Keratinocyte (primary cell): ENCODE measurements around the gene TRIM8. TPM values are rescaled to one million over a fixed set of nuclear protein-coding genes. Genes with fewer than 3 reads are reported as not detected.

ENCODE experiments used
- DNase-seq: peaks from one replicate; pipeline ENCODE4 v3.0.0-alpha.2; 2011; ENCODE audit warnings: low read depth, missing footprints, low spot score
- FAIRE-seq: peaks from 2 replicates; lab custom pipeline; 2011; peaks lifted over from hg19 to GRCh38; lab: Jason Lieb, UNC
- H2AFZ ChIP-seq: 2 replicates; pipeline ENCODE4 v1.6.0; 2012; ENCODE audit warnings: low read length, control low read depth, inconsistent platforms; ENCODE audit not compliant: control insufficient read depth
- H3K27ac ChIP-seq: 2 replicates; pipeline ENCODE4 v1.5.1; 2011; ENCODE audit warnings: low read length; ENCODE audit not compliant: control insufficient read depth, insufficient read depth
- H3K27me3 ChIP-seq: 3 replicates; pipeline ENCODE4 v1.6.0; 2011; ENCODE audit warnings: low read length; ENCODE audit not compliant: control insufficient read depth, insufficient read depth; ENCODE audit errors: extremely low read depth
- H3K36me3 ChIP-seq, 2 experiments: 2 replicates in 1 of 2; 3 replicates in 1 of 2; pipeline ENCODE4 v1.5.1; 2011; ENCODE audit warnings: low read length in 2 of 2, mild to moderate bottlenecking in 1 of 2; ENCODE audit not compliant: control insufficient read depth in 2 of 2, insufficient read depth in 2 of 2; ENCODE audit errors: extremely low read depth in 1 of 2
- H3K4me1 ChIP-seq: 3 replicates; pipeline ENCODE4 v1.5.1; 2011; ENCODE audit warnings: low read length; ENCODE audit not compliant: control insufficient read depth, insufficient read depth; ENCODE audit errors: extremely low read depth
- H3K4me2 ChIP-seq: 3 replicates; pipeline ENCODE4 v1.6.0; 2011; ENCODE audit warnings: low read depth, low read length; ENCODE audit not compliant: control insufficient read depth, insufficient read depth; ENCODE audit errors: extremely low read depth
- H3K4me3 ChIP-seq, 3 experiments: fragments of 200-600 bp in 1 of 3; sonication (generic) in 1 of 3; 2 replicates in 2 of 3; 3 replicates in 1 of 3; pipeline ENCODE4 v1.5.1; 2011 to 2016; ENCODE audit warnings: low read length in 3 of 3, mild to moderate bottlenecking in 3 of 3, control low read depth in 2 of 3, inconsistent platforms in 1 of 3, low read depth in 1 of 3, mixed read lengths in 1 of 3, mixed run types in 1 of 3, moderate library complexity in 1 of 3; ENCODE audit not compliant: control insufficient read depth in 2 of 3, insufficient read depth in 2 of 3; ENCODE audit errors: extremely low read depth in 1 of 3
- H3K79me2 ChIP-seq: 2 replicates; pipeline ENCODE4 v1.6.0; 2012; ENCODE audit warnings: low read length; ENCODE audit not compliant: control insufficient read depth, insufficient read depth
- H3K9ac ChIP-seq: 3 replicates; pipeline ENCODE4 v1.6.0; 2011; ENCODE audit warnings: low read length; ENCODE audit not compliant: control insufficient read depth, insufficient read depth; ENCODE audit errors: extremely low read depth
- H3K9me1 ChIP-seq: 3 replicates; pipeline ENCODE4 v1.6.0; 2011; ENCODE audit warnings: low read length; ENCODE audit not compliant: control insufficient read depth, insufficient read depth; ENCODE audit errors: extremely low read depth
- H3K9me3 ChIP-seq: 2 replicates; pipeline ENCODE4 v1.5.1; 2012; ENCODE audit warnings: low read depth, low read length; ENCODE audit not compliant: control insufficient read depth
- H4K20me1 ChIP-seq: 3 replicates; pipeline ENCODE4 v1.6.0; 2011; ENCODE audit warnings: low read length; ENCODE audit not compliant: control insufficient read depth, insufficient read depth; ENCODE audit errors: extremely low read depth
- EZH2 ChIP-seq: IDR thresholded peaks from one replicate; pipeline ENCODE4 v1.6.1; 2012; ENCODE audit warnings: inconsistent platforms, mild to moderate bottlenecking, low read length, moderate library complexity
- dilution Hi-C: fragments of 300-500 bp; cut with MboI; formaldehyde crosslinking; loops from one replicate; pipeline ENCODE4 v1.7.0; 2020; ENCODE audit warnings: low sequenced_read_pairs; ENCODE audit not compliant: extremely low pct_ligation_motif_present
- polyA plus RNA-seq, 5 experiments: library from polyadenylated mRNA; depleted of rRNA in 3 of 5; stranded (reverse) in 3 of 5; stranded (forward) in 1 of 5; unstranded in 1 of 5; fragments of >200 nt; gene quantifications; 1 replicate in 1 of 5; 2 replicates in 3 of 5; 3 replicates in 1 of 5; pipeline versions ENCODE4 v1.2.1 to v1.2.3, GENCODE V29; 2011 to 2012; ENCODE audit warnings: missing spikeins in 2 of 5, low read depth in 1 of 5, low replicate concordance in 1 of 5
- TF ChIP-seq, protein P1 (sequence below), 3 experiments: IDR thresholded peaks in 1 of 3; conservative IDR thresholded peaks in 1 of 3; optimal IDR thresholded peaks in 1 of 3; 2 replicates in 2 of 3; 3 replicates in 1 of 3; pipeline versions ENCODE3 to v1.5.1; 2011; ENCODE audit warnings: low read length in 3 of 3, mild to moderate bottlenecking in 3 of 3, moderate library complexity in 2 of 3, control low read depth in 1 of 3, inconsistent platforms in 1 of 3; ENCODE audit not compliant: insufficient read depth in 2 of 3; ENCODE audit errors: extremely low read depth in 1 of 3

The TRIM8 gene
- polyA plus RNA-seq, 1 donor (not counting 4 experiments of a cell fraction or from before 2014, with no cell fraction given): 24.8 TPM

DNA sequence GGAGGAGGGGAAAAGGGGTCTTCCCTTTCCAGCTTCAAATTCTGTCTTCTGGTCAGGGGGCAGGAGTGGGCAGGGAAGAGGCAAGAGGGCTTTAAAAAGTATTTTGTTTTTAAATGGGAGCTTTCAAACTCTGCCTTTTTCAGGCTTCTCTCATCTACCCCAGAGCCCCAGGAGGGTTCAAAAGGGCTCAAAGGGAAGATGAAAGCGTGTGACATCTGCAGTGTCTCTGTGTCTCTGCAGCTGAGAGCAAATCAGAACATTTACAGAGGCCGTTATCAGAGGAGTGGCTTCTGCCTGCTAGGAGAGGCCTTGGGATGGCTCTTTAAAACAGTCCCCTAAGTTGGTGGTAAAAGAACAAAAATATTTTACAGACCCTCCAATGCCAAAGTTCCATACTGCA lies 30.3 kb downstream of the TRIM8 start:
- dilution Hi-C loops: no loop called here
- Histone ChIP-seq H3K9ac (no peak overlapping the region), H3K4me3 (no peak overlapping the region), H4K20me1 (no peaks in the 10 kb centered on the region), H3K9me1 (no peaks in the 10 kb centered on the region), H3K36me3 (no peaks in the 10 kb centered on the region), H3K27ac (no peak overlapping the region), H3K79me2 (no peaks in the 10 kb centered on the region), H3K4me1 (peaks cover 27% of the 10 kb centered on the region), H3K27me3 (no peaks in the 10 kb centered on the region), H3K4me2 (peak overlapping the region; percentile 89), H3K9me3 (no peaks in the 10 kb centered on the region), H2AFZ (no peak overlapping the region)
- no peak for FAIRE-seq
- DNase-seq: no peak
- TF ChIP-seq, protein P1, sequence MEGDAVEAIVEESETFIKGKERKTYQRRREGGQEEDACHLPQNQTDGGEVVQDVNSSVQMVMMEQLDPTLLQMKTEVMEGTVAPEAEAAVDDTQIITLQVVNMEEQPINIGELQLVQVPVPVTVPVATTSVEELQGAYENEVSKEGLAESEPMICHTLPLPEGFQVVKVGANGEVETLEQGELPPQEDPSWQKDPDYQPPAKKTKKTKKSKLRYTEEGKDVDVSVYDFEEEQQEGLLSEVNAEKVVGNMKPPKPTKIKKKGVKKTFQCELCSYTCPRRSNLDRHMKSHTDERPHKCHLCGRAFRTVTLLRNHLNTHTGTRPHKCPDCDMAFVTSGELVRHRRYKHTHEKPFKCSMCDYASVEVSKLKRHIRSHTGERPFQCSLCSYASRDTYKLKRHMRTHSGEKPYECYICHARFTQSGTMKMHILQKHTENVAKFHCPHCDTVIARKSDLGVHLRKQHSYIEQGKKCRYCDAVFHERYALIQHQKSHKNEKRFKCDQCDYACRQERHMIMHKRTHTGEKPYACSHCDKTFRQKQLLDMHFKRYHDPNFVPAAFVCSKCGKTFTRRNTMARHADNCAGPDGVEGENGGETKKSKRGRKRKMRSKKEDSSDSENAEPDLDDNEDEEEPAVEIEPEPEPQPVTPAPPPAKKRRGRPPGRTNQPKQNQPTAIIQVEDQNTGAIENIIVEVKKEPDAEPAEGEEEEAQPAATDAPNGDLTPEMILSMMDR (optimal IDR thresholded peaks at IDR 0.05 in 1 of 3, IDR thresholded peaks at IDR 0.05 in 1 of 3, conservative IDR thresholded peaks at IDR 0.05 in 1 of 3; ENCODE audit: extremely low read depth in 1 of 3, insufficient read depth in 2 of 3, low read length in 3 of 3): no peak
- no peak for TF ChIP-seq EZH2

DNA sequence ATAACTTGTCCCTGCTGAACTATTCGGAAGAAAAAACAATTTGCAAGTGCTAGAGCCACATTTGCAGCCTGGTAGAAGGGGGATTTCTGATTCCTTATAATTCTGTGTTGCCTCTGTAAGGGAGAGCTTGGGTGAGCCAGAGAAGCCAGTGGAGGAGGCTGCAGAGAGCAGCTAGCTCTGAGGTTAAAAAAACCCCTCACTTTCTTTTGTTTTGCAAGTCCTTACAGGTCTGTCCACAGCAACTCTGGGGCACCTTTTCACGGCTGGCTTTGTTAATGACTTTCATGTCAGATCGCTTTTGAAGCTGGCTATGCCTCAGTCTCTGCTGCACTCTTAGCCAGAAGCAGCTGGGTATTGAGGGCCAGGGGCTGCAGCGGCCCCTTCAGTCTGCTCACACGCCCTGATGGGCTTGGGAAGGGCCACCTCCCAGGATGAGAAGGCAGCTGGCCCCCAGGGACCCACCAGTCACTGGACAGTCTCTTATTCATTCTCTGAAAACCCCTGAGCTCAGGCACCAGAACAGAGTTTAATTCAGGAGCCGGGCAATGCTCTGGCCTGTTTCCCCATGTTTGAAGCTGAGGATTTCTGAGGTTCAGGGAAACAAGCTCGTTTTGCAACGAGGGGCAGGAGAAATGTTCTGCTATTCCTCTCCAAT lies 30.9 kb downstream of the TRIM8 start:
- no peaks in the 10 kb centered on the region for H3K79me2 ChIP-seq
- TF ChIP-seq EZH2: no peak
- TF ChIP-seq, protein P1 (optimal IDR thresholded peaks at IDR 0.05 in 1 of 3, IDR thresholded peaks at IDR 0.05 in 1 of 3, conservative IDR thresholded peaks at IDR 0.05 in 1 of 3; ENCODE audit: extremely low read depth in 1 of 3, insufficient read depth in 2 of 3, low read length in 3 of 3): no peak
- no peak overlapping the region for H3K27ac ChIP-seq
- no peak overlapping the region for H3K4me3 ChIP-seq
- no peaks in the 10 kb centered on the region for H3K9me1 ChIP-seq
- no peak for FAIRE-seq
- no peaks in the 10 kb centered on the region for H3K36me3 ChIP-seq
- peak overlapping the region; percentile 89 for H3K4me2 ChIP-seq
- no peak overlapping the region for H3K9ac ChIP-seq
- no peaks in the 10 kb centered on the region for H4K20me1 ChIP-seq
- H3K27me3 ChIP-seq: no peaks in the 10 kb centered on the region
- DNase-seq: no peak
- dilution Hi-C loops: no loop called here
- H3K4me1 ChIP-seq: peaks cover 23% of the 10 kb centered on the region
- no peak overlapping the region for H2AFZ ChIP-seq
- no peaks in the 10 kb centered on the region for H3K9me3 ChIP-seq
